Epithelial cell of esophagus (primary cell): ENCODE measurements around the gene OTUD1.

Source experiments
- DNase-seq: peaks from one replicate; pipeline ENCODE4 v3.0.0; 2010; ENCODE audit warnings: low read depth
- H3K4me3 ChIP-seq: 2 replicates; pipeline ENCODE4 v1.5.1; 2011; ENCODE audit warnings: mild to moderate bottlenecking, low read length, control low read depth
- TF ChIP-seq, protein P1 (sequence below): IDR thresholded peaks from 2 replicates; pipeline ENCODE4 v1.5.1; 2011; ENCODE audit warnings: low read depth, mild to moderate bottlenecking, low read length, control low read depth, inconsistent platforms; ENCODE audit not compliant: insufficient read depth; ENCODE audit errors: missing control alignments

Gene OTUD1

GRCh38 chr10:23412223-23412622 lies 26.7 kb upstream of the OTUD1 start:
- TF ChIP-seq, protein P1, sequence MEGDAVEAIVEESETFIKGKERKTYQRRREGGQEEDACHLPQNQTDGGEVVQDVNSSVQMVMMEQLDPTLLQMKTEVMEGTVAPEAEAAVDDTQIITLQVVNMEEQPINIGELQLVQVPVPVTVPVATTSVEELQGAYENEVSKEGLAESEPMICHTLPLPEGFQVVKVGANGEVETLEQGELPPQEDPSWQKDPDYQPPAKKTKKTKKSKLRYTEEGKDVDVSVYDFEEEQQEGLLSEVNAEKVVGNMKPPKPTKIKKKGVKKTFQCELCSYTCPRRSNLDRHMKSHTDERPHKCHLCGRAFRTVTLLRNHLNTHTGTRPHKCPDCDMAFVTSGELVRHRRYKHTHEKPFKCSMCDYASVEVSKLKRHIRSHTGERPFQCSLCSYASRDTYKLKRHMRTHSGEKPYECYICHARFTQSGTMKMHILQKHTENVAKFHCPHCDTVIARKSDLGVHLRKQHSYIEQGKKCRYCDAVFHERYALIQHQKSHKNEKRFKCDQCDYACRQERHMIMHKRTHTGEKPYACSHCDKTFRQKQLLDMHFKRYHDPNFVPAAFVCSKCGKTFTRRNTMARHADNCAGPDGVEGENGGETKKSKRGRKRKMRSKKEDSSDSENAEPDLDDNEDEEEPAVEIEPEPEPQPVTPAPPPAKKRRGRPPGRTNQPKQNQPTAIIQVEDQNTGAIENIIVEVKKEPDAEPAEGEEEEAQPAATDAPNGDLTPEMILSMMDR: no peak
- peak; percentile 62 for DNase-seq
- no peak overlapping the region for H3K4me3 ChIP-seq

GRCh38 chr10:23413629-23414089 lies 25.2 kb upstream of the OTUD1 start:
- no peak overlapping the region for H3K4me3 ChIP-seq

DNA sequence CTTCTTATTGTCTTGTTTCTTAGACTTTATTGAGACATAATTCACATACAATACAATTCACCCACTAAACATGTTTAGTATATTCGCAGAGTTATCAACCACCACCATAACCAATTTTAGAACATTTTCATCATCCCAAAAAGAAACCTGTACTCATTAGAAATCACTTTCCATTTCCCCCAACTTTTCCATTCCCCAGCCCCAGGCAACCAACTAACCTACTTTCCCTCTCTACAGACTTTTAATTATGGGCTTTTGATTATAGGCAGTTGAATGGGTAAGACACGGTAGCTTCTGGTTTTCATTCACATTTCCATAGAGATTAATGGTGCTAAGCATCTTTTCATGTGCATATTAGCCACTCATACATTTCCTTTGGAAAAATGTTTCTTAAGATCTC lies 24.2 kb upstream of the OTUD1 start:
- no peak overlapping the region for H3K4me3 ChIP-seq
- TF ChIP-seq, protein P1: no peak
- no peak for DNase-seq

More at GRCh38 chr10:23413629-23414089, 25.2 kb upstream of the OTUD1 start:
- TF ChIP-seq, protein P1: no peak
- no peak for DNase-seq

DNA sequence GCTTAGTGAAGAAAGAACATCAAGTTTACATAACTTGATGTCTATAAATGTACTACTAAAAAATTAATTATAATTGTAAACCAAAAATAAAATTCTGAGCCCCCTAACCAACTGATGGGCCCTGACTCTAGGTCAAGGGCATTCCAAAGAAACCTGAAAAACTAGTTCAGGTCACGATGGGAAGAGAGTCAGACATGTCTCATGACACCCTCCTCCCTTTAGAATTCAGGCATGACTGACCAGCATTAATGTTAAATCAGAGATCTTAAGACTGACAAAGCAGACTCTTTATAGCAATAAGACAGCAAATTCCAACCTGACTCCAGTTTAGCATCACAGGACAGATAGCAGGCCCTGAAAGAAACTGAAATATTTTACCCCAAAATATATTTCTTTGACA lies 21.6 kb upstream of the OTUD1 start:
- TF ChIP-seq, protein P1: no peak
- H3K4me3 ChIP-seq: no peak overlapping the region
- peak; percentile 57 for DNase-seq

GRCh38 chr10:23418051-23418681 lies 20.7 kb upstream of the OTUD1 start:
- no peak for DNase-seq
- no peak overlapping the region for H3K4me3 ChIP-seq
- TF ChIP-seq, protein P1: no peak

DNA sequence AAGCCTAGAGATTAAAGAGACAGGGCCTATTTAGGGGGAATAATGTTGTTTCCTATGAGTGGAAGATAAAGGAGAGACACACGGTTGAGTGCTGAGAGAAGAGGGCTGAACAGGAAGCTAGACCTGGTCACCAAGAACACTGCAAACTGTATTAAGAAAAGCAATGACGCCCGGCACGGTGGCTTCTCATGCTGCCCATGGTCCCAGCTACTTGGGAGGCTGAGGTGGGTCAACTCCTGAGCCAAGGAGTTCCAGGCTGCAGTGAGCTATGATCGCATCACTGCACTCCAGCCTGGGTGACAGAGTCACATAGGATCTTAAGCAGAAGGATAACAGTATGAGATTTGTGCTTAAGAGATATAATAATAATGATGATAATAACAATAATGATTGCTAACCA lies 19.7 kb upstream of the OTUD1 start:
- DNase-seq: no peak
- TF ChIP-seq, protein P1: no peak
- H3K4me3 ChIP-seq: no peak overlapping the region
